ENCODE data around the gene SLC38A10. TPM values are rescaled to one million over a fixed set of nuclear protein-coding genes. Genes with fewer than 3 reads are reported as not detected.

SLC38A10 gene
- polyA plus RNA-seq, 1 donor from 2014 or later: 37.4 TPM

DNA sequence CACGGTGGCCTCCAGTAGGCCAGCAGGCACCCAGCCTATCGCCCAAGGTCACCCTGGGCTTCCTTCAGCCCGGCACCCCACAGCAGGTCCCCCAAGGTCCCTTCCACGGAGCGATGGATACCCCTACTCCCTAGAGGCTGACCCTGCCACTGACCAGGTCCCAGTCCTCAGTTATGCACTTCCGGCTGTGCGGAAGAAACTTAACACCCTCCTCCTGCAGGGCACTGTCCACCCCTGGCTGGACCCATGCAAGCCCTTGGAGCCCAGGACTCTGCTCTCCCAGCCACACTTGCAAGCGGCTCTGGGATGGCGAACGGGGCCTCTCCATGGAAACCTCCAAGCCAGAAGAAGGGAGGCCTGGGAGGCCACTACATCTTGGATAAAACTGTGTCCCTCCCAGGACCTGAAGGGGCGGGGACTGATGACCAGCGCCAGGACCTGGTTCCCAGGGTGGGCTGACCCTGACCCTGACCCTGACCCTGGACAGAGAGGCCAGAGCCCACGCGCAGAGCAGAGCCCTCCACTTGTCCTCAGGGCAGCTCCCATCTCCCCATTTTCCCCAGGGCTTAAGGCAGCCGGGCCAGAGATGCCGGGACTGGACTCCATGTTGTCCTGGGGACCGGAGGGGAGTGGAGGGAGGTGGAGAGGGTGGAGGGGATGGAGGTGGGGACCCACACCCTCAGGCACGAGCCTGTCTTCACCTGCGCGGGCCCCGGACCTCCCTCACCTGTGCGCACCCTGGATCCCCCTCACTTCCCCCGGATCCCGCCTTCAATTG lies 73.1 kb downstream of the SLC38A10 start:
- no peak overlapping the region for H3K27ac ChIP-seq (ENCODE audit: low read length)
- TF ChIP-seq SMC3 (conservative IDR thresholded peaks at IDR 0.05; ENCODE audit: poor library complexity) (no peak), EP300 (conservative IDR thresholded peaks at IDR 0.05; ENCODE audit: poor library complexity, severe bottlenecking) (no peak), REST (IDR thresholded peaks at IDR 0.05; ENCODE audit: borderline replicate concordance) (no peak), POLR2AphosphoS5 (IDR thresholded peaks at IDR 0.05) (no peak), RAD21 (conservative IDR thresholded peaks at IDR 0.05) (no peak), TAF1 (IDR thresholded peaks at IDR 0.05; ENCODE audit: low read depth) (no peak), CTCF (IDR thresholded peaks at IDR 0.05; ENCODE audit: poor library complexity, severe bottlenecking) (no peak), MXI1 (conservative IDR thresholded peaks at IDR 0.05; ENCODE audit: poor library complexity, severe bottlenecking) (no peak), EZH2 (IDR thresholded peaks at IDR 0.05; ENCODE audit: borderline replicate concordance, insufficient read depth, low read length, poor library complexity, severe bottlenecking) (no peak)
- no peaks in the 10 kb centered on the region for H3K9me2 ChIP-seq (ENCODE audit: insufficient read depth, low read length)

DNA sequence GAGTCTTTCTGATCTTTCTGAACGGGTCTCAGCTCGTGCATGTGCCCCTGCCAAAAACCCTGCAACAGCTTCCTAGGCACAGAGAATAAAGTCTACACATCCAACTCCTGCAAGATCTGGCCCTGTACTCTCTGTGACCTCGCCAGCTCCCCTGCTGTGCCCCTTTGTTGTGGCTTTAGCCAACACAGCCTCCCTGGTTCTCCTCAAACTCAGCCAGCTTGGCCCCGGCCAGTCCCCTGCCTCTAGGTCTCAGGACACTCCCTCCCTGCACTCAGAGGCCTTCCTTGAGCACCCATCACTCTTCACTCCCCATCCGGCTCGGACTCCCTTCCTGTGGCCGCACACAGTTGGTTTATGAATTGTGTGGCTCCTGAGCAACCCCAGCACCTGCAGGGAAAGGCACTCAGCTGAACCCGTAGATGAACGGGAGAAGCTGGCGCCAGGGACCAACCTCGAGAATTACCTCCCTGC lies 73.7 kb downstream of the SLC38A10 start:
- Histone ChIP-seq H3K36me3 (ENCODE audit: insufficient read depth, low read length) (no peaks in the 10 kb centered on the region), H2AFZ (ENCODE audit: low read depth, low read length) (no peak overlapping the region), H3K27me3 (ENCODE audit: insufficient read depth, low read depth, low read length) (no peaks in the 10 kb centered on the region), H3K9ac (ENCODE audit: low read length) (peak overlapping the region; percentile 71), H3K79me2 (replicated peaks; ENCODE audit: insufficient read depth, low read length) (peaks cover 14% of the 10 kb centered on the region), H4K20me1 (ENCODE audit: insufficient read depth) (no peaks in the 10 kb centered on the region), H3K4me3 (ENCODE audit: low read length) (peak overlapping the region; percentile 92), H3K9me2 (ENCODE audit: insufficient read depth, low read length) (no peaks in the 10 kb centered on the region), H3K27ac (ENCODE audit: low read length) (no peak overlapping the region), H3F3A (ENCODE audit: insufficient read depth, low read length, poor library complexity, severe bottlenecking) (no peaks in the 10 kb centered on the region), H3K9me3 (ENCODE audit: low read length) (no peaks in the 10 kb centered on the region), H3K4me2 (ENCODE audit: low read length) (peak overlapping the region; percentile 84)
- no peak for TF ChIP-seq EZH2 (IDR thresholded peaks at IDR 0.05; ENCODE audit: borderline replicate concordance, insufficient read depth, low read length, poor library complexity, severe bottlenecking)

More for the DNA sequence above, 73.1 kb downstream of the SLC38A10 start:
- Histone ChIP-seq H3K36me3 (ENCODE audit: insufficient read depth, low read length) (no peaks in the 10 kb centered on the region), H2AFZ (ENCODE audit: low read depth, low read length) (no peak overlapping the region), H3K4me3 (ENCODE audit: low read length) (peak overlapping the region; percentile 92), H3K9me3 (ENCODE audit: low read length) (no peaks in the 10 kb centered on the region), H3K27me3 (ENCODE audit: insufficient read depth, low read depth, low read length) (no peaks in the 10 kb centered on the region), H3F3A (ENCODE audit: insufficient read depth, low read length, poor library complexity, severe bottlenecking) (no peaks in the 10 kb centered on the region), H3K79me2 (replicated peaks; ENCODE audit: insufficient read depth, low read length) (peaks cover 14% of the 10 kb centered on the region), H4K20me1 (ENCODE audit: insufficient read depth) (no peaks in the 10 kb centered on the region), H3K4me2 (ENCODE audit: low read length) (peak overlapping the region; percentile 84), H3K9ac (ENCODE audit: low read length) (peak overlapping the region; percentile 71)
